Breast epithelium (tissue), 4 donors: ENCODE measurements around the gene AK5. TPM values are rescaled to one million over a fixed set of nuclear protein-coding genes. Genes with fewer than 3 reads are reported as not detected.

Experiments used
- DNase-seq, 2 donors: peaks; one replicate each; pipeline ENCODE4 v3.0.0-alpha.2; 2019; ENCODE audit warnings: low spot score in 2 of 2
- H3K27ac ChIP-seq, 2 donors: fragments of 200-600 bp; sonication (generic) in 1 of 2; one replicate each; pipeline ENCODE4 v1.5.1; 2016 to 2019; ENCODE audit warnings: mild to moderate bottlenecking in 1 of 2
- H3K27me3 ChIP-seq, 2 donors: fragments of 200-600 bp; sonication (generic) in 1 of 2; one replicate each; pipeline versions ENCODE4 v1.5.1 to v1.6.0; 2017 to 2019; ENCODE audit warnings: control low read depth in 1 of 2, mild to moderate bottlenecking in 1 of 2
- H3K36me3 ChIP-seq: fragments of 200-600 bp; one replicate; pipeline ENCODE4 v1.5.1; 2019
- H3K4me1 ChIP-seq, 2 donors: fragments of 200-600 bp; sonication (generic); one replicate each; pipeline ENCODE4 v1.5.1; 2016 to 2019; ENCODE audit warnings: control low read depth in 1 of 2
- H3K4me3 ChIP-seq, 3 donors: fragments of 200-600 bp; sonication (generic); 1 replicate in 2 of 3; 2 replicates in 1 of 3; pipeline ENCODE4 v1.5.1; 2016 to 2019; ENCODE audit warnings: mild to moderate bottlenecking in 3 of 3, moderate library complexity in 2 of 3
- H3K9me3 ChIP-seq, 2 donors: fragments of 200-600 bp; sonication (generic) in 1 of 2; one replicate each; pipeline ENCODE4 v1.5.1; 2016 to 2019; ENCODE audit warnings: control low read depth in 1 of 2
- POLR2A ChIP-seq: fragments of 450-650 bp; IDR thresholded peaks from one replicate; pipeline ENCODE4 v1.6.1; 2016; ENCODE audit warnings: antibody characterized with exemption, mild to moderate bottlenecking, moderate library complexity
- POLR2AphosphoS5 ChIP-seq, 3 donors: sonication (generic); formaldehyde crosslinking; IDR thresholded peaks; one replicate each; pipeline ENCODE4 v1.6.1; 2017; ENCODE audit warnings: antibody characterized with exemption in 3 of 3
- intact Hi-C: fragments of 100-400 bp; cut with DNase I; formaldehyde crosslinking; loops from one replicate; pipeline ENCODE4 v1.15.1; 2023; ENCODE audit warnings: low total_unique reads
- total RNA-seq, 3 donors: library from RNA; depleted of rRNA; stranded (reverse); fragments of >200 nt; gene quantifications; one replicate each; pipeline ENCODE4 v1.1.0, GENCODE V29; 2016
- TF ChIP-seq, protein P1 (sequence below), 3 donors: fragments of 450-650 bp; IDR thresholded peaks; one replicate each; pipeline ENCODE4 v1.5.1; 2016 to 2017; ENCODE audit warnings: antibody characterized with exemption in 3 of 3, mild to moderate bottlenecking in 3 of 3, moderate library complexity in 3 of 3

Gene AK5
- total RNA-seq, 3 donors from 2014 or later, result under 0.01 to 111 (median 30.8) TPM

GRCh38 chr1:77398152-77398551, 116.3 kb downstream of the AK5 start:
- DNase-seq, result no peak
- Histone ChIP-seq H3K4me1 (peaks cover 0 to 2% of the 10 kb centered on the region in 2 donors), H3K27ac (no peak overlapping the region), H3K9me3 (no peaks in the 10 kb centered on the region), H3K27me3 (no peaks in the 10 kb centered on the region), H3K4me3 (no peak overlapping the region), H3K36me3 (no peaks in the 10 kb centered on the region)
- TF ChIP-seq POLR2AphosphoS5 (IDR thresholded peaks at IDR 0.05), result no peak
- TF ChIP-seq, protein P1, sequence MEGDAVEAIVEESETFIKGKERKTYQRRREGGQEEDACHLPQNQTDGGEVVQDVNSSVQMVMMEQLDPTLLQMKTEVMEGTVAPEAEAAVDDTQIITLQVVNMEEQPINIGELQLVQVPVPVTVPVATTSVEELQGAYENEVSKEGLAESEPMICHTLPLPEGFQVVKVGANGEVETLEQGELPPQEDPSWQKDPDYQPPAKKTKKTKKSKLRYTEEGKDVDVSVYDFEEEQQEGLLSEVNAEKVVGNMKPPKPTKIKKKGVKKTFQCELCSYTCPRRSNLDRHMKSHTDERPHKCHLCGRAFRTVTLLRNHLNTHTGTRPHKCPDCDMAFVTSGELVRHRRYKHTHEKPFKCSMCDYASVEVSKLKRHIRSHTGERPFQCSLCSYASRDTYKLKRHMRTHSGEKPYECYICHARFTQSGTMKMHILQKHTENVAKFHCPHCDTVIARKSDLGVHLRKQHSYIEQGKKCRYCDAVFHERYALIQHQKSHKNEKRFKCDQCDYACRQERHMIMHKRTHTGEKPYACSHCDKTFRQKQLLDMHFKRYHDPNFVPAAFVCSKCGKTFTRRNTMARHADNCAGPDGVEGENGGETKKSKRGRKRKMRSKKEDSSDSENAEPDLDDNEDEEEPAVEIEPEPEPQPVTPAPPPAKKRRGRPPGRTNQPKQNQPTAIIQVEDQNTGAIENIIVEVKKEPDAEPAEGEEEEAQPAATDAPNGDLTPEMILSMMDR (IDR thresholded peaks at IDR 0.05), result no peak
- TF ChIP-seq POLR2A, result no peak
- intact Hi-C loops, result no loop called here

- peaks cover 0 to 2% of the 10 kb centered on the region in 2 donors for H3K4me1 ChIP-seq
- no peak overlapping the region for H3K4me3 ChIP-seq
- intact Hi-C loops, result no loop called here
- H3K27ac ChIP-seq, result peak overlapping the region; percentile 11 to 76
- DNase-seq, result no peak
- H3K9me3 ChIP-seq, result no peaks in the 10 kb centered on the region
- H3K36me3 ChIP-seq, result no peaks in the 10 kb centered on the region
- TF ChIP-seq, protein P1 (IDR thresholded peaks at IDR 0.05), result no peak
- H3K27me3 ChIP-seq, result no peaks in the 10 kb centered on the region
These were observed 117.6 kb downstream of the AK5 start for GRCh38 chr1:77399250-77400086.

- H3K36me3 ChIP-seq, result no peaks in the 10 kb centered on the region
- no peaks in the 10 kb centered on the region for H3K27me3 ChIP-seq
- H3K4me1 ChIP-seq, result peaks cover 0 to 2% of the 10 kb centered on the region in 2 donors
- TF ChIP-seq POLR2A (no peak), POLR2AphosphoS5 (IDR thresholded peaks at IDR 0.05) (no peak)
- TF ChIP-seq, protein P1 (IDR thresholded peaks at IDR 0.05), result no peak
- H3K4me3 ChIP-seq, result no peak overlapping the region
- no peak overlapping the region for H3K27ac ChIP-seq
- no peaks in the 10 kb centered on the region for H3K9me3 ChIP-seq
- intact Hi-C loops, result no loop called here
- no peak for DNase-seq
These were observed 119.0 kb downstream of the AK5 start for GRCh38 chr1:77400781-77401180.

DNA sequence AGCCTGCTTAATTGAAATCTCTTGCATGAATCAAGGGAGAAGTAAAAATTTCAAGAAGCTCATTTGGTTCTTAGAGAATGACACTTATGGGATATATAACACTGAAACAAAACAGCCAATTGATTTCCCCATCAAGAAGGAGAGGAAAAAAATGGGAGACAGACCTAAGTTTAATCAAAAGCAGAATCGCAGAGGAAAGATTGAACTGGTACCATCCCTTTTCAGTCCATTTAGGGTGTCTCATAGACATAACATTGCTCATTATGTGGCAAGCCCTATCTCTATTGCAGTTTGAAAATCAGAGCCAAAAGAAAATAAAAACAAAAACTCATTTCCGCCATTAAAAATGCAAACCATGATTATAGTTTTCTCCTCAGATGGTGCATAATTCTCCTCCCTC, 119.6 kb downstream of the AK5 start:
- TF ChIP-seq, protein P1 (IDR thresholded peaks at IDR 0.05), result no peak
- TF ChIP-seq POLR2A (no peak), POLR2AphosphoS5 (IDR thresholded peaks at IDR 0.05) (no peak)
- intact Hi-C loops, result no loop called here
- Histone ChIP-seq H3K4me3 (no peak overlapping the region), H3K27ac (no peak overlapping the region), H3K9me3 (no peaks in the 10 kb centered on the region), H3K4me1 (peaks cover 0 to 2% of the 10 kb centered on the region in 2 donors), H3K36me3 (no peaks in the 10 kb centered on the region), H3K27me3 (no peaks in the 10 kb centered on the region)
- DNase-seq, result no peak

DNA sequence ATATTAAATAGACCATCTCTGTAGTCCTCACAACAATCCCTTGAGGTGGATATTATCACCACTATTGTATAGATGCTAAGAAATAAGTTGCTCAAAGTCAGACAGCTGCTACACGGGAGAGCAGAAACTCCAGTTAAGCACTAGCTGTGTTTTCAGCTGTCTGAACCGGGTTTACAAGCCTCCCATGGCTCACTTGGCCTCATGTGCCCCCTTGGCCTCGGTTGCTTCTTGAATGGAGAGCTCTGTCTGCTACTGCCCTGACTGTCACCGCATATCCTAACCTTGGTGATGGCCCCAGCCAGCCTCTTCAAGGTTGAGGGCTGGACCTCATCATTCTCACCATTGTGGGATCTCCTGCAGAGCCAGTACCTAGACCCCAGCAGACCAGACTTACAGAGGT, 123.4 kb downstream of the AK5 start:
- TF ChIP-seq POLR2AphosphoS5 (IDR thresholded peaks at IDR 0.05), result no peak
- TF ChIP-seq, protein P1 (IDR thresholded peaks at IDR 0.05), result no peak
- no peak for TF ChIP-seq POLR2A
- DNase-seq, result no peak
- Histone ChIP-seq H3K4me1 (no peaks in the 10 kb centered on the region), H3K27me3 (no peaks in the 10 kb centered on the region), H3K9me3 (no peaks in the 10 kb centered on the region), H3K27ac (peak overlapping the region; percentile 11 to 20), H3K4me3 (no peak overlapping the region), H3K36me3 (no peaks in the 10 kb centered on the region)
- intact Hi-C loops, result no loop called here
